Activated CD8-positive, alpha-beta memory T cell treated with anti-CD3 and anti-CD28 coated beads, Interleukin-2, amount 50 U/mL, for 1 hour (primary cell): ENCODE results near the gene C12orf60.

Experiments used
- DNase-seq: peaks from one replicate; pipeline ENCODE4 v3.0.0-alpha.2; 2020; ENCODE audit errors: extremely low read depth

C12orf60 gene

DNA sequence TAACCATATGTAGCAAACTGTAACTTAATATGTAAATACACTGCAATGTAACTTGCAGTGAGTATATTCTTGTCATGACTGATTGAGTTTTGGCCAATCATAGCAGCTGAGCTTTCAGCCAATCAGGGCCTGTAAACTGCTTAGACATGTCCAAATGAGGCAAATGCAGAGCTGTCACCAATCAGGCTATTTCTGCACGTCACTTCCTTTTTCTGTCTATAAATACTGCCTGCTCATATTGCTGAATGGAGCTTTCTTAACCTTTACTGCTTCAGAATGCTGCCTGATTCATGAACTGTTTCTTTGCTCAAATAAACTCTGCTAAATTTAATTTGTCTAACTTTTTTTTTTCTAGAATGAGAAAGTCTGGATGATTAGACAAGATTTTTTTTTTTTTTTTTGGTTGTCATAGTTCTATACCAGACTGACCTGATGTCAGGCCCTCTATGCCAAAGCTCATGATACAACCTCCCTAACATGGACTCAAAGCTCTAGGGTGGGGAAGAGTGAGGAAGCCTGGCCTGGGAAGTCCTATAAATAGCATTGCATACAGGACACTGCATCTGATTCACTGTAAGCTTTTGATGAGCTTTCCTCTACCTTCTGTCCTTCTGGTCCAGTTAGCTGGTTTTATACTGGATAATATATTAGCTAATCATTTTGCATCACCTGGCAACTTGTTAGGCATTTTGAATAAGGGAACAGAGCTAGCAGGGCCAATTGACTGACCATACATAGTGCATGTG lies 70.1 kb downstream of the C12orf60 start:
- no peak for DNase-seq
